Loucy (cell line): ENCODE results near the gene RSRC2.

ENCODE experiments used
- H2AFZ ChIP-seq: fragments of 200-600 bp; sonication (generic); 2 replicates; pipeline ENCODE4 v1.6.0; 2016; ENCODE audit warnings: antibody characterized with exemption, mild to moderate bottlenecking, low read length, moderate library complexity
- H3F3A ChIP-seq: fragments of 200-600 bp; 2 replicates; pipeline ENCODE4 v1.6.0; 2016; ENCODE audit warnings: antibody characterized with exemption, low read depth, mild to moderate bottlenecking
- H3K27me3 ChIP-seq: fragments of 200-600 bp; sonication (generic); 2 replicates; pipeline ENCODE4 v1.6.1; 2014; ENCODE audit warnings: low read length, mild to moderate bottlenecking; ENCODE audit not compliant: insufficient read depth, poor library complexity, severe bottlenecking
- H3K36me3 ChIP-seq: fragments of 200-600 bp; sonication (generic); 2 replicates; pipeline ENCODE4 v1.6.1; 2016; ENCODE audit warnings: low read length; ENCODE audit not compliant: insufficient read depth
- H3K4me1 ChIP-seq: fragments of 200-600 bp; sonication (generic); 2 replicates; pipeline ENCODE4 v1.5.1; 2014; ENCODE audit warnings: low read length, mild to moderate bottlenecking; ENCODE audit not compliant: insufficient read depth, poor library complexity, severe bottlenecking
- H3K4me2 ChIP-seq: fragments of 200-600 bp; sonication (generic); 2 replicates; pipeline ENCODE4 v1.6.0; 2014; ENCODE audit warnings: antibody characterized with exemption, low read length, low read depth, mild to moderate bottlenecking; ENCODE audit not compliant: poor library complexity, severe bottlenecking
- H3K4me3 ChIP-seq: fragments of 200-600 bp; sonication (generic); 2 replicates; pipeline ENCODE4 v1.5.1; 2014; ENCODE audit warnings: low read length, mild to moderate bottlenecking, mixed read lengths; ENCODE audit not compliant: poor library complexity, severe bottlenecking
- H3K79me2 ChIP-seq: fragments of 200-600 bp; sonication (generic); 2 replicates; pipeline ENCODE4 v1.6.1; 2014; ENCODE audit warnings: low read length; ENCODE audit not compliant: insufficient read depth
- H3K9ac ChIP-seq: fragments of 200-600 bp; sonication (generic); 2 replicates; pipeline ENCODE4 v1.6.0; 2014; ENCODE audit warnings: mild to moderate bottlenecking, low read depth, low read length, moderate library complexity; ENCODE audit not compliant: poor library complexity, severe bottlenecking
- H3K9me2 ChIP-seq: fragments of 200-600 bp; sonication (generic); replicated peaks from 2 replicates; pipeline ENCODE4 v1.6.1; 2016; ENCODE audit warnings: low read depth, low read length, mixed read lengths
- H3K9me3 ChIP-seq: fragments of 200-600 bp; sonication (generic); 2 replicates; pipeline ENCODE4 v1.6.1; 2014; ENCODE audit warnings: mild to moderate bottlenecking, antibody characterized with exemption, low read length, low read depth; ENCODE audit not compliant: insufficient read depth
- H4K20me1 ChIP-seq: fragments of 200-600 bp; sonication (generic); 2 replicates; pipeline ENCODE4 v1.6.0; 2014; ENCODE audit warnings: antibody characterized with exemption, low read length, mild to moderate bottlenecking; ENCODE audit not compliant: insufficient read depth, poor library complexity, severe bottlenecking
- CTCF ChIP-seq: fragments of 200-600 bp; sonication (generic); conservative IDR thresholded peaks from 2 replicates; pipeline ENCODE4 v1.5.1; 2014; ENCODE audit warnings: mild to moderate bottlenecking, antibody characterized with exemption, low read length
- EZH2phosphoT487 ChIP-seq: fragments of 200-600 bp; IDR thresholded peaks from 2 replicates; pipeline ENCODE4 v1.6.1; 2018; ENCODE audit warnings: antibody characterized with exemption, mild to moderate bottlenecking, moderate library complexity, borderline replicate concordance

The RSRC2 gene

GRCh38 chr12:122454739-122455138 is 72.0 kb downstream of the RSRC2 start:
- no peak overlapping the region for H2AFZ ChIP-seq
- no peak overlapping the region for H3K4me3 ChIP-seq
- H3K27me3 ChIP-seq = no peaks in the 10 kb centered on the region
- no peaks in the 10 kb centered on the region for H3K9me3 ChIP-seq
- H3K79me2 ChIP-seq = no peaks in the 10 kb centered on the region
- TF ChIP-seq CTCF (no peak), EZH2phosphoT487 (no peak)
- no peaks in the 10 kb centered on the region for H3K36me3 ChIP-seq
- H3K9ac ChIP-seq = no peak overlapping the region
- no peaks in the 10 kb centered on the region for H3F3A ChIP-seq
- peaks cover 17% of the 10 kb centered on the region for H3K4me1 ChIP-seq
- no peak overlapping the region for H3K4me2 ChIP-seq
- no peaks in the 10 kb centered on the region for H4K20me1 ChIP-seq
- no peaks in the 10 kb centered on the region for H3K9me2 ChIP-seq

- Histone ChIP-seq H3K4me1 (peaks cover 17% of the 10 kb centered on the region), H3K4me3 (peak overlapping the region; percentile 51), H3F3A (no peaks in the 10 kb centered on the region), H3K36me3 (no peaks in the 10 kb centered on the region), H3K9me3 (no peaks in the 10 kb centered on the region), H2AFZ (peak overlapping the region; percentile 95), H3K9ac (no peak overlapping the region), H3K4me2 (peak overlapping the region; percentile 62), H3K79me2 (no peaks in the 10 kb centered on the region), H4K20me1 (no peaks in the 10 kb centered on the region), H3K27me3 (no peaks in the 10 kb centered on the region), H3K9me2 (no peaks in the 10 kb centered on the region)
- TF ChIP-seq EZH2phosphoT487 (no peak), CTCF (no peak)
Measured at GRCh38 chr12:122454250-122454721, 72.5 kb downstream of the RSRC2 start.
